ENCODE measurements around the gene HACD4.

GRCh38 chr9:21043841-21044240 lies 12.4 kb upstream of the HACD4 start:
- TF ChIP-seq YY1 (tag by site-specific recombination; IDR thresholded peaks at IDR 0.05) (no peak), ATF2 (tag by site-specific recombination; IDR thresholded peaks at IDR 0.05; ENCODE audit: low read depth) (no peak), ZSCAN4 (tag by site-specific recombination; IDR thresholded peaks at IDR 0.05) (no peak), ZNF19 (tag by site-specific recombination; IDR thresholded peaks at IDR 0.05; ENCODE audit: low read depth) (no peak), ZSCAN30 (tag by site-specific recombination; IDR thresholded peaks at IDR 0.05) (no peak), CTCF (tag by site-specific recombination; IDR thresholded peaks at IDR 0.05) (no peak), ZNF610 (tag by site-specific recombination; IDR thresholded peaks at IDR 0.05; ENCODE audit: borderline replicate concordance) (no peak), ZNF114 (tag by site-specific recombination; IDR thresholded peaks at IDR 0.05) (no peak), WT1 (tag by site-specific recombination; IDR thresholded peaks at IDR 0.05) (no peak)
- TF ChIP-seq, protein P1, sequence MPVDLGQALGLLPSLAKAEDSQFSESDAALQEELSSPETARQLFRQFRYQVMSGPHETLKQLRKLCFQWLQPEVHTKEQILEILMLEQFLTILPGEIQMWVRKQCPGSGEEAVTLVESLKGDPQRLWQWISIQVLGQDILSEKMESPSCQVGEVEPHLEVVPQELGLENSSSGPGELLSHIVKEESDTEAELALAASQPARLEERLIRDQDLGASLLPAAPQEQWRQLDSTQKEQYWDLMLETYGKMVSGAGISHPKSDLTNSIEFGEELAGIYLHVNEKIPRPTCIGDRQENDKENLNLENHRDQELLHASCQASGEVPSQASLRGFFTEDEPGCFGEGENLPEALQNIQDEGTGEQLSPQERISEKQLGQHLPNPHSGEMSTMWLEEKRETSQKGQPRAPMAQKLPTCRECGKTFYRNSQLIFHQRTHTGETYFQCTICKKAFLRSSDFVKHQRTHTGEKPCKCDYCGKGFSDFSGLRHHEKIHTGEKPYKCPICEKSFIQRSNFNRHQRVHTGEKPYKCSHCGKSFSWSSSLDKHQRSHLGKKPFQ (tag by site-specific recombination; IDR thresholded peaks at IDR 0.05), result no peak
- TF ChIP-seq, protein P2, sequence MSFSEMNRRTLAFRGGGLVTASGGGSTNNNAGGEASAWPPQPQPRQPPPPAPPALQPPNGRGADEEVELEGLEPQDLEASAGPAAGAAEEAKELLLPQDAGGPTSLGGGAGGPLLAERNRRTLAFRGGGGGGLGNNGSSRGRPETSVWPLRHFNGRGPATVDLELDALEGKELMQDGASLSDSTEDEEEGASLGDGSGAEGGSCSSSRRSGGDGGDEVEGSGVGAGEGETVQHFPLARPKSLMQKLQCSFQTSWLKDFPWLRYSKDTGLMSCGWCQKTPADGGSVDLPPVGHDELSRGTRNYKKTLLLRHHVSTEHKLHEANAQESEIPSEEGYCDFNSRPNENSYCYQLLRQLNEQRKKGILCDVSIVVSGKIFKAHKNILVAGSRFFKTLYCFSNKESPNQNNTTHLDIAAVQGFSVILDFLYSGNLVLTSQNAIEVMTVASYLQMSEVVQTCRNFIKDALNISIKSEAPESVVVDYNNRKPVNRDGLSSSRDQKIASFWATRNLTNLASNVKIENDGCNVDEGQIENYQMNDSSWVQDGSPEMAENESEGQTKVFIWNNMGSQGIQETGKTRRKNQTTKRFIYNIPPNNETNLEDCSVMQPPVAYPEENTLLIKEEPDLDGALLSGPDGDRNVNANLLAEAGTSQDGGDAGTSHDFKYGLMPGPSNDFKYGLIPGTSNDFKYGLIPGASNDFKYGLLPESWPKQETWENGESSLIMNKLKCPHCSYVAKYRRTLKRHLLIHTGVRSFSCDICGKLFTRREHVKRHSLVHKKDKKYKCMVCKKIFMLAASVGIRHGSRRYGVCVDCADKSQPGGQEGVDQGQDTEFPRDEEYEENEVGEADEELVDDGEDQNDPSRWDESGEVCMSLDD (tag by site-specific recombination; IDR thresholded peaks at IDR 0.05), result no peak
- TF ChIP-seq, protein P3, sequence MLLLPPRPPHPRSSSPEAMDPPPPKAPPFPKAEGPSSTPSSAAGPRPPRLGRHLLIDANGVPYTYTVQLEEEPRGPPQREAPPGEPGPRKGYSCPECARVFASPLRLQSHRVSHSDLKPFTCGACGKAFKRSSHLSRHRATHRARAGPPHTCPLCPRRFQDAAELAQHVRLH (tag by site-specific recombination; IDR thresholded peaks at IDR 0.05), result no peak
- TF ChIP-seq, protein P4, sequence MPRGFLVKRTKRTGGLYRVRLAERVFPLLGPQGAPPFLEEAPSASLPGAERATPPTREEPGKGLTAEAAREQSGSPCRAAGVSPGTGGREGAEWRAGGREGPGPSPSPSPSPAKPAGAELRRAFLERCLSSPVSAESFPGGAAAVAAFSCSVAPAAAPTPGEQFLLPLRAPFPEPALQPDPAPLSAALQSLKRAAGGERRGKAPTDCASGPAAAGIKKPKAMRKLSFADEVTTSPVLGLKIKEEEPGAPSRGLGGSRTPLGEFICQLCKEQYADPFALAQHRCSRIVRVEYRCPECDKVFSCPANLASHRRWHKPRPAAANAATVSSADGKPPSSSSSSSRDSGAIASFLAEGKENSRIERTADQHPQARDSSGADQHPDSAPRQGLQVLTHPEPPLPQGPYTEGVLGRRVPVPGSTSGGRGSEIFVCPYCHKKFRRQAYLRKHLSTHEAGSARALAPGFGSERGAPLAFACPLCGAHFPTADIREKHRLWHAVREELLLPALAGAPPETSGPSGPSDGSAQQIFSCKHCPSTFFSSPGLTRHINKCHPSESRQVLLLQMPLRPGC (tag by site-specific recombination; IDR thresholded peaks at IDR 0.05), result no peak
- TF ChIP-seq, protein P5, sequence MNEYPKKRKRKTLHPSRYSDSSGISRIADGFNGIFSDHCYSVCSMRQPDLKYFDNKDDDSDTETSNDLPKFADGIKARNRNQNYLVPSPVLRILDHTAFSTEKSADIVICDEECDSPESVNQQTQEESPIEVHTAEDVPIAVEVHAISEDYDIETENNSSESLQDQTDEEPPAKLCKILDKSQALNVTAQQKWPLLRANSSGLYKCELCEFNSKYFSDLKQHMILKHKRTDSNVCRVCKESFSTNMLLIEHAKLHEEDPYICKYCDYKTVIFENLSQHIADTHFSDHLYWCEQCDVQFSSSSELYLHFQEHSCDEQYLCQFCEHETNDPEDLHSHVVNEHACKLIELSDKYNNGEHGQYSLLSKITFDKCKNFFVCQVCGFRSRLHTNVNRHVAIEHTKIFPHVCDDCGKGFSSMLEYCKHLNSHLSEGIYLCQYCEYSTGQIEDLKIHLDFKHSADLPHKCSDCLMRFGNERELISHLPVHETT (tag by site-specific recombination; IDR thresholded peaks at IDR 0.05), result no peak

Measured in HEK293 (cell line).